Spinal cord (tissue), 10 donors: ENCODE data around the gene JTB. TPM values are rescaled to one million over a fixed set of nuclear protein-coding genes. Genes with fewer than 3 reads are reported as not detected.
A peak's percentile ranks its signal among the peaks of the same experiment; 100 is the strongest.
"Not testable (repeated sequence)": the region's sequence is repeated elsewhere in the genome, so short reads cannot be mapped to it uniquely, and the experiment has no call there.

Source experiments
- DNase-seq, 6 donors: peaks; one replicate each; pipeline versions ENCODE4 v3.0.0 to v3.0.0-alpha.2; 2013 to 2015; ENCODE audit warnings: low spot score in 6 of 6, low read depth in 4 of 6
- H3K27ac ChIP-seq: one replicate; pipeline ENCODE4 v1.5.1; 2013; ENCODE audit warnings: low read depth, low read length, control low read depth
- H3K27me3 ChIP-seq: one replicate; pipeline ENCODE4 v1.6.1; 2013; ENCODE audit warnings: low read length; ENCODE audit not compliant: control insufficient read depth, insufficient read depth
- H3K36me3 ChIP-seq: one replicate; pipeline ENCODE4 v1.6.1; 2013; ENCODE audit warnings: low read length; ENCODE audit not compliant: control insufficient read depth, insufficient read depth
- H3K4me1 ChIP-seq: one replicate; pipeline ENCODE4 v1.6.1; 2013; ENCODE audit warnings: low read length; ENCODE audit not compliant: control insufficient read depth, insufficient read depth
- H3K4me3 ChIP-seq: one replicate; pipeline ENCODE4 v1.5.1; 2013; ENCODE audit warnings: low read depth, low read length, control low read depth
- H3K9me3 ChIP-seq: one replicate; pipeline ENCODE4 v1.6.1; 2013; ENCODE audit warnings: low read length; ENCODE audit not compliant: control insufficient read depth, insufficient read depth
- WGBS: methylation state at CpG from one replicate; pipeline ENCODE4 v1.1.5; 2013; ENCODE audit warnings: missing lambda C conversion rate; ENCODE audit not compliant: insufficient coverage; 5-methylcytosine and 5-hydroxymethylcytosine counted together
- long read RNA-seq, 4 donors: transcript quantifications; one replicate each; lab custom pipeline, GENCODE V29; 2026
- polyA plus RNA-seq, 2 donors: library from polyadenylated mRNA; unstranded; fragments of 120-200 nt; gene quantifications; one replicate each; pipeline ENCODE4 v1.2.1, GENCODE V29; 2013; ENCODE audit not compliant: insufficient read length in 2 of 2
- total RNA-seq, 2 donors: library from RNA; depleted of rRNA in 1 of 2; stranded (reverse); fragments of 120-200 nt in 1 of 2; fragments of >200 nt in 1 of 2; gene quantifications; one replicate each; pipeline versions ENCODE4 v1.2.3 to v1.2.4, GENCODE V29; 2013 to 2014
- donor health status: healthy.

Gene JTB
- 100 to 1,000 TPM in 1 of 2 donors, 10 to 100 TPM in 1; 79.4 to 140 TPM for total RNA-seq
- polyA plus RNA-seq: 100 to 1,000 TPM; 114 to 121 TPM
- long read RNA-seq, donor 1, transcript JTB-201 (5 exons, 1,287 nt): major isoform, 83 of 101 reads
- long read RNA-seq, donor 1, transcript JTB-203 (4 exons, 1,216 nt): minor isoform, 5 of 101 reads
- long read RNA-seq, donor 1, partial matches to known transcripts: 13 of 101 reads
- long read RNA-seq, donor 1, other reads (novel, unspliced or antisense): 0 of 101 reads
- long read RNA-seq, donor 2, transcript JTB-201 (5 exons, 1,287 nt): major isoform, 22 of 23 reads
- long read RNA-seq, donor 2, partial matches to known transcripts: 0 of 23 reads
- long read RNA-seq, donor 2, other reads (novel, unspliced or antisense): 0 of 23 reads
- long read RNA-seq, donor 3, transcript JTB-201 (5 exons, 1,287 nt): major isoform, 37 of 37 reads
- long read RNA-seq, donor 3, partial matches to known transcripts: 0 of 37 reads
- long read RNA-seq, donor 3, other reads (novel, unspliced or antisense): 0 of 37 reads
- long read RNA-seq, donor 4, transcript JTB-201 (5 exons, 1,287 nt): major isoform, 68 of 103 reads
- long read RNA-seq, donor 4, partial matches to known transcripts: 33 of 103 reads
- long read RNA-seq, donor 4, other reads (novel, unspliced or antisense): 0 of 103 reads

DNA sequence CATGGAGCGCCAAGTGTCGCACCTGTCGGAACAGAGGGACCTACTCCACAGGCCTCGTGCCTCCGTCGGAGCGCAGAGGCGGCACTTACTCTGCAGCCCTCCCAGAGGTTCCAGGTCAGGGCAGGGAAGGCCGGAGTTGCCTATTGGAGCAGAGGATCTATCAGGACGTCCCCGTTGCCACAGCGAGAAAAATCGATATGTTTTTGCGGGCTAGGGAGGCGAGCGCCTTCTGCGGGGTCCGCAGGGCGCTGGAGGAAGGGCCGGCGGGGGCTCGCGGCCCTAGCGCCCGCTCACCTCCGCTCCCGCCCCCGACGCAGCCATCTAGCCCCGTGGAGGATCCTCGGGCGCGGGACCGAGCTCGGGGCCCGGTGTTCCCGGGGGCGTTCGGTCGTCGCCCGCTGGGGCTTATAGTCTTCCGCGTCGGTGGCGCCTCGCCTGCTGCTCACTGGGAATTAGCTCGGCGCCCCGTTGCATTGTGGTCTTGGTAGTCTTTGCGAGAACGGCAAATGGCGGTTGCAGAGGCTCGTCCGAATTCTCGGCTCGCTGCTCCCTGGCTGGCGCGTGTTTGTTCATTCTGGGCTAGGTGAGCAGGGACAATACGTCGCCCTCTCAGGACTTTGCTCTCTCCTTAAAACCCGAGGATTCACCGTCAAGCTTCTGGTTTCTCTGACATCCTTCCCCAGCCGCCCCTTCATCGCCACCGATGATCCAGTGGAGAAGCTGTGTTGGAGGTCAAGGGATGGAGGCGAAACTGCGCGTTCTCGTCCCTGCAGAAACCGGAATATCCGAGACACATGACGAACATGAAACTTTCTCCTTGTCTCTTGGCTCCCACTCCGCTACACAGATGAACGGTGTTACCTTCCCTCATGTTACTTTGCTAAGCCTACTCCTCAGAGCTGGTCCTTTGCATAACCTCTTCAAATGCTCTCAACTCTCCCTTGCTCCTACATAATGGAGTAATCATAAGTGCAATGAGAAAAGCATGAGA, at the start of gene JTB:
TSS of gene JTB (minus strand) at position 425 of the 991 bp plus-strand sequence. CDS start at position 3, 422 bp downstream.
- H3K4me1 ChIP-seq: peaks cover 13% of the 10 kb centered on the region

DNA sequence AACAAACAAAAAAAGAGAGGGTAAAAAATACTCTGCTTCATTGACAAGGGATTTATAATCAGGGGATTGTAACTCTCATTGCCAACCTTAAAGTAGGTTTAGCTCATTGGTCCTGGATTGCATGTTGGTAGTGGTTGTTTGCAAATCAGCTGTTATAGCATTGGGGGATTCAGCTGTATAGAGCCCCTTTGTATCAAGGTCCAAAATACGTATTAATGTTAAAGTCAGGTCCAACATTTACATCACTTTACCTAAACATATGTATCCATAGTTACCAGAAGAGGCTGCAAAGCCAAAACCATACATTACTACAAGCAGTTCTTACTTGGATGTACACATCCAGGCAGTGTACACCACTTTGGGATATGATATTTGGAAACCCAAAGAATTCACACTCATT, 42.5 kb upstream of the JTB start:
- Histone ChIP-seq H3K4me3 (no peak overlapping the region), H3K4me1 (no peaks in the 10 kb centered on the region), H3K36me3 (no peaks in the 10 kb centered on the region), H3K27me3 (no peaks in the 10 kb centered on the region), H3K27ac (no peak overlapping the region), H3K9me3 (no peaks in the 10 kb centered on the region)
- DNase-seq: no peak
- WGBS: 83% methylated on average over 1 of the region's 1 CpG

More for the DNA sequence above, at the start of gene JTB:
- peak in 5 of 6 donors; percentile 77 to 96 (median 84) for DNase-seq
- under 1% methylated on average over 68 of the region's 75 CpGs for WGBS
- H3K4me3 ChIP-seq: peak within 1 kb of the TSS; percentile 87
- H3K9me3 ChIP-seq: no peaks in the 10 kb centered on the region
- no peaks in the 10 kb centered on the region for H3K27me3 ChIP-seq
- H3K36me3 ChIP-seq: peaks cover 30% of the 10 kb centered on the region
- peak within 1 kb of the TSS; percentile 89 for H3K27ac ChIP-seq

DNA sequence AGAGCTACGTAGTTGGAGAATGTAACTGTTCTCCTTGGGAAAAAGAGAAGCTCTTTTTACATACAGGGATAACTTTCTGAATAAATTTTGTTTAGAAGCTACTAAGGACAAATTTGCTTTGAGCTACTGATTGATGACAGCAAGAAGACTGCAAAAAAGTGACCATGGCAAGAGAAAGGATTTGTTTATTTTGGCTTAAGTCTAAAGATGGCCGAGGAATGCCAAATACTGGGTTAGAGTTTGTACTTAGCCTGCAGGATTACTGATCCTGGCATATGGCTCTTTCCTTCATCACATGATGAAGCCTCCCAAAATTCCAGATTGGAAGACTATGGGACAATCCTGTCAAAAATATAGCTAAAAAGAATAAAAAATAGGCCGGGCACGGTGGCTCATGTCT, 41.8 kb upstream of the JTB start:
- DNase-seq: no peak
- H3K4me3 ChIP-seq: no peak overlapping the region

DNA sequence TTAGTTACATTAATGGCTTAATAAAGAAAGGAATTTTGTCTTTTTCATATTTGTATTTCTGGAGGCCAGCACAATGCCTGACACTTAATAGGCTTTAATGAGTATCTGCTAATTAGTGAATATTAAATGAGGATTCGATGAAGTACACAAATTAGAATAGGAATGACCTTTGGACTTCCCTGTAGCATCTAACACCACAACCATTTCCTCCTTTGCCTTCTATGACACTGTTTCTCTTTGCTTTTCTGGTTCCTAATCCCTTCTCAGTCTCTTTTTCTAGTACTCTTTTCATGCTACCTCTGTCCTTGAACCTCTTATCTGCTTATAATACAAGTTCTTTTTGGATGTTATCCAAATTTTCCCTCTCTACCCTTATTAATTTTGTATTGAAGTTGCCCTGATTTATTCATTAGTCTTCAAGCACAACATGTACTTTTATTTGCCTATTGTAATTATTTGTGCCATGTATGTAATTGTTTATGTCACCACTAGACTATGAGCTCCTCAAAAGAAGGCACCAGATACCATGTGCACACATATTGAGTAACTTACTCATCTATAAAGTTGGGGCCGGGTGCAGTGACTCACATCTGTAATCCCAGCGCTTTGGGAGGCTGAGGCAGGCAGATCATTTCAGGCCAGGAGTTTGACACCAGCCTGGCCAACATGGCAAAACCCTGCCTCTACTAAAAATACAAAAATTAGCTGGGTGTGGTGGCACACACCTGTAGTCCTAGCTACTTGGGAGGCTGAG, 36.9 kb upstream of the JTB start:
- Histone ChIP-seq H3K27me3 (no peaks in the 10 kb centered on the region), H3K4me1 (no peaks in the 10 kb centered on the region), H3K4me3 (no peak overlapping the region), H3K27ac (no peak overlapping the region), H3K36me3 (no peaks in the 10 kb centered on the region), H3K9me3 (no peaks in the 10 kb centered on the region)
- WGBS: 81% methylated on average over 2 of the region's 3 CpGs
- no peak for DNase-seq

More for the DNA sequence above, 41.8 kb upstream of the JTB start:
- Histone ChIP-seq H3K9me3 (no peaks in the 10 kb centered on the region), H3K27me3 (no peaks in the 10 kb centered on the region), H3K4me1 (no peaks in the 10 kb centered on the region), H3K36me3 (no peaks in the 10 kb centered on the region), H3K27ac (no peak overlapping the region)
- WGBS: no CpG with 5 or more reads among the region's 4 CpGs

DNA sequence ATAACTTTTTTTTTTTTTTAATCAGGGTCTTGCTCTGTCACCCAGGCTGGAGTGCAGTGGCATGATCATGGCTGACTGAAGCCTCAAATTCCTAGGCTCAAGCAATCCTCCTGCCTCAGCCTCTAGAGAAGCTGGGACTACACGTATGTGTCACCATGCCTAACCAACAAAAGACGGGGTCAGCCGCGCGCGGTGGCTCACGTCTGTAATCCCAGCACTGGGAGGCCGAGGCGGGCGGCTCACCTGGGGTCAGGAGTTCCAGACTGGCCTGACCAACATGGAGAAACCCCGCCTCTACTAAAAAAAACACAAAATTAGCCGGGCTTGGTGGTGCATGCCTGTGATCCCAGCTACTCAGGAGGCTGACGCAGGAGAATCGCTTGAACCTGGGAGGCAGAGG, 35.1 kb upstream of the JTB start:
- H3K4me1 ChIP-seq, H3K27ac ChIP-seq, H3K9me3 ChIP-seq, H3K36me3 ChIP-seq, DNase-seq, H3K27me3 ChIP-seq, H3K4me3 ChIP-seq: not testable (repeated sequence)
- 94% methylated on average over 9 of the region's 14 CpGs for WGBS

DNA sequence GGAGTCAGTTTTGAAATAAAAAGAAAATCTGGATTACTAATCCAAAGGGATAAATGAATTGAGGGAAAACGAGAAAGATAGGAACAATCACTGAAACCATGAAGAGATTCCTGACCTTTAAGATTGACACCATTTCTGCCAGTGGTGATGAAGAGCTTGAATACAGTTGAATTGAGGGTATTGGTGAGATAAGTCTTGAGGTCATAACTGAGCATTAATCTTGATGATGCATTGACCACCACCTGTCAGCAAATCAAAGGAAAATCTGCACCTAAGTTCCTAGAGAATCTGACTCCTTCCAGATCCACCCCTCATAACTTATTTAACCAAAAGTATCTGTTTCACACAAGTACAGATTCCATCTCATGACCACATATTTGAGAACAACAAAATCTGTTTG, 34.7 kb upstream of the JTB start:
- no peak for DNase-seq
- Histone ChIP-seq H3K36me3 (no peaks in the 10 kb centered on the region), H3K9me3 (no peaks in the 10 kb centered on the region), H3K4me3 (no peak overlapping the region), H3K27me3 (no peaks in the 10 kb centered on the region), H3K4me1 (no peaks in the 10 kb centered on the region), H3K27ac (no peak overlapping the region)
- WGBS: 100% methylated on average over 1 of the region's 1 CpG

DNA sequence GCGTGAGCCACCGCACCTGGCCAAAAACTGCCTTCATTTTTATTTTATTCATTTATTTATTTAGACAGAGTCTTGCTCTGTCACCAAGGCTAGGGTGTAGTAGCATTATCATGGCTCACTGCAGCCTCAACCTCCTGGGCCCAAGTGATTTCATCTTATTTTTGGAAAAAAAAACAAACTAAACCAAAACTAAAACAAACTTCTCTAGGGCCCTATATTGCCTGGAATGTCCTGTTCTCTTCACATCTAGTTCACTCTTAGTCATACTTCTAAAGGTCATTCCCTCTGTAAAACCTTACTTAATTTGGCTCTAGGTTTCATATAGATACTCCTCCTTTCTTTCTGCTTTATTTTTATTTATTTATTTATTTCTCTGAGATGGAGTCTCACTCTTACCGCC, 28.7 kb upstream of the JTB start:
- no peak overlapping the region for H3K4me3 ChIP-seq
- DNase-seq: no peak
- H3K36me3 ChIP-seq: no peaks in the 10 kb centered on the region
- WGBS: no CpG with 5 or more reads among the region's 3 CpGs
- no peaks in the 10 kb centered on the region for H3K4me1 ChIP-seq
- H3K27ac ChIP-seq: no peak overlapping the region
- H3K27me3 ChIP-seq: no peaks in the 10 kb centered on the region
- no peaks in the 10 kb centered on the region for H3K9me3 ChIP-seq

DNA sequence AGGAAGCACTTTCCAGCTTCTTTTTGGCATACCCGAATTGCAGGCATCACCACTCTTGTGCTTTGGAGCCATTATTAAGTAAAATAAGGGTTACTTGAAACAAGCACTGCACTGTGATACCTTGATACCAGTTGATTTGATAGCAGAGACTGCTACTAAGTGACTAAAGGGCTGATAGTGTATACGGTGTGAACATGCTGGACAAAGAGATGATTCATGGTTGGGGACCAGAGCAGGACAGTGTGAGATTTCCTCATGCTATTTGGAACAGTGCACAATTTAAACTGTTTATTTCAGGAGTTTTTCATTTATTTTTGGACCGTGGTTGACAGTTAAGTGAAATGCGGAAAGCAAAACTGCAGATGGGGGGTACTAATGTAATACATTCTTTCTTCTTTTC, 22.9 kb upstream of the JTB start:
- Histone ChIP-seq H3K36me3 (peaks cover 9% of the 10 kb centered on the region), H3K27me3 (no peaks in the 10 kb centered on the region), H3K27ac (no peak overlapping the region), H3K4me1 (no peaks in the 10 kb centered on the region), H3K4me3 (no peak overlapping the region), H3K9me3 (no peaks in the 10 kb centered on the region)
- 73% methylated on average over 1 of the region's 4 CpGs for WGBS
- DNase-seq: no peak

DNA sequence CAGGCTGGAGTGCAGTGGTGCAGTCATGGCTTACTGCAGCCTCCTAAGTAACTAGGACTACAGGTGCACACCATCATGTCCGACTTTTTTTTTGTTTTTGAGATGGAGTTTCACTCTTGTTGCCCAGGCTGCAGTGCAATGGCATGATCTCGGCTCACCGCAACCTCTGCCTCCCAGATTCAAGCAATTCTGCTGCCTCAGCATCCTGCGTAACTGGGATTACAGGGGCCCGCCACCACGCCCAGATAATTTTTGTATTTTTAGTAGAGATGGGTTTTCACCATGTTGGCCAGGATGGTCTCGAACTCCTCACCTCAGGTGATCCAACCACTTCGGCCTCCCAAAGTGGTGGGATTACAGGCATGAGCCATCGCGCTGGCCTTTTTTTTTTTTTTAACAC, 19.4 kb upstream of the JTB start:
- not testable (repeated sequence) for H3K27me3 ChIP-seq, H3K27ac ChIP-seq, H3K4me1 ChIP-seq, H3K4me3 ChIP-seq, H3K9me3 ChIP-seq, DNase-seq
- 89% methylated on average over 3 of the region's 10 CpGs for WGBS
- peaks cover 42% of the 10 kb centered on the region for H3K36me3 ChIP-seq
